Bladder microvascular endothelial cell (primary cell): ENCODE data around the gene CDYL2. TPM values are rescaled to one million over a fixed set of nuclear protein-coding genes. Genes with fewer than 3 reads are reported as not detected.

Experiments
- total RNA-seq: library from RNA; depleted of rRNA; stranded (reverse); fragments of >200 nt; gene quantifications from 2 replicates; pipeline ENCODE4 v1.2.3, GENCODE V29; 2014

CDYL2 gene
- total RNA-seq = 15.7 and 38.6 TPM in 2 replicates

GRCh38 chr16:80804526-80805383, at the start of gene CDYL2:
TSS of gene CDYL2 (minus strand) at chr16:80804598. CDS start at chr16:80804173, 425 bp downstream.

Other genes with a start within 250 kb of the CDYL2 start
- 30.6 and 68.4 TPM in 2 replicates for gene CMC2, start 202.3 kb upstream of the CDYL2 start, total RNA-seq
- 31.2 and 34.2 TPM in 2 replicates for gene CENPN, start 202.6 kb upstream of the CDYL2 start, total RNA-seq
- gene ATMIN, start 231.2 kb upstream of the CDYL2 start, total RNA-seq = 16.7 and 35.4 TPM in 2 replicates